Body of pancreas (tissue), 4 donors: Measurements from ENCODE around the gene PGS1.

ENCODE experiments used
- CTCF ChIP-seq, 7 experiments: fragments of 450-650 bp in 4 of 7; fragments of 200-600 bp in 3 of 7; sonication (generic) in 3 of 7; IDR thresholded peaks; one replicate each; pipeline ENCODE4 v1.5.1; 2016 to 2019; ENCODE audit warnings: antibody characterized with exemption in 7 of 7
- POLR2A ChIP-seq, 3 donors: fragments of 450-650 bp; IDR thresholded peaks; one replicate each; pipeline ENCODE4 v1.6.1; 2016; ENCODE audit warnings: antibody characterized with exemption in 3 of 3, mild to moderate bottlenecking in 2 of 3

- TF ChIP-seq CTCF (IDR thresholded peaks at IDR 0.05) (no peak), POLR2A (IDR thresholded peaks at IDR 0.05) (no peak)
These were observed 47.8 kb upstream of the PGS1 start for GRCh38 chr17:78330570-78331224.
